Measurements from ENCODE around the gene ENDOU.

The ENDOU gene

DNA sequence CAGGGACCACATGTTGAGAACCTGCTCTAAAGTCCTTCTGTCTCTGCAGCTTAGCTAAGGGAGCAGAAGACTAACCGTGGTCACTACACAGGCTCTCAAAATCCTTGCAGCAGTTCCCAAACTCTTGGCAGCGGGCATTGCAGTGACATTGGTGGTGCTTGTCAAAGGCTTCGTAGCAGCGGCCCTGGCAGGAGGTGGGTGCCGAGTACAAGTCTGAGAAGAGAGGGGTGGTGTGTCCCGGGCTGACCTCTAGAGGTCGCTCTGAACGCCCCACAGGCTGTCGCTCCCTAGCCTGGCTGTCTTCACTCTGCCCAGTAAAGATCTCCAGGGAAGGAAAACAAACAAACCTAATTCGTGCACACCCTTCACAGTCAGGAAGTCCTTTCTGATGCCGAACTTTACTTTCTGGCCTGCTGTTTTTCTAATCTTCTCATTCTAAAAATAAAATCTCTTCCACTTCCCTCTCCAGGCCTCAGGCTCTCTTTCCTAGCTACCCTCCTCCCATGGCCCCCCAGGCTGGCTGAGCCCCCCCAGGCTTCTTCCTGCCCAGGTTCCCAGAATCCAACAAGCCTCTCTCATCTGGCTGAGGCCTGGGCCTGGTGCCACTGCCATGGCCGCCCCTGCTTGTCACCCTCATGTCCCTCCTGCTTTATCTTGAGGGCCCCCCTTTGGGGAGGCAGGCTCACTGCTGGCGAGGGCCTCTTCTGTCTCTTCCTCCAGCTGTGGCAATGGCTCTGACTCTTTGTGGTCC is 7.7 kb downstream of the ENDOU start:
- Histone ChIP-seq H3K4me3 (ENCODE audit: low read length in 2 of 2) (no peak overlapping the region), H3K14ac (ENCODE audit: low read length) (no peak overlapping the region), H3K4me1 (ENCODE audit: control insufficient read depth in 2 of 2, insufficient read depth in 1 of 2, low read depth in 1 of 2, low read length in 2 of 2) (peaks cover 2 to 5% of the 10 kb centered on the region in 2 donors), H3K36me3 (replicated peaks in 1 of 2; ENCODE audit: control insufficient read depth in 2 of 2, insufficient read depth in 2 of 2, low read length in 2 of 2) (peaks cover 0 to 5% of the 10 kb centered on the region in 2 donors), H4K91ac (ENCODE audit: low read depth, low read length, poor library complexity) (no peak overlapping the region), H2AK5ac (ENCODE audit: low read depth, low read length) (peak overlapping the region; percentile 59), H2BK15ac (ENCODE audit: low read length) (no peak overlapping the region), H3K4me2 (ENCODE audit: insufficient read depth, low read length, poor library complexity, severe bottlenecking) (no peak overlapping the region), H3K27me3 (ENCODE audit: control insufficient read depth in 3 of 3, insufficient read depth in 3 of 3, low read depth in 1 of 3, low read length in 3 of 3) (no peaks in the 10 kb centered on the region), H4K8ac (ENCODE audit: low read depth, low read length) (no peak overlapping the region), H3K18ac (ENCODE audit: low read length) (no peak overlapping the region), H3K9ac (ENCODE audit: low read depth, low read length, poor library complexity) (no peak overlapping the region), H3K27ac (replicated peaks; ENCODE audit: low read length) (no peak overlapping the region), H3K23ac (ENCODE audit: low read depth, low read length, poor library complexity) (no peak overlapping the region), H2BK5ac (ENCODE audit: low read length) (no peak overlapping the region), H2AFZ (ENCODE audit: low read length) (peak overlapping the region; percentile 60), H3K4ac (ENCODE audit: low read length) (no peak overlapping the region), H2BK12ac (ENCODE audit: low read length) (no peak overlapping the region), H3K79me1 (ENCODE audit: low read depth, low read length) (no peaks in the 10 kb centered on the region), H2BK120ac (ENCODE audit: low read depth, low read length) (no peak overlapping the region), H3K9me3 (replicated peaks in 1 of 2; ENCODE audit: control insufficient read depth in 2 of 2, insufficient read depth in 1 of 2, low read depth in 1 of 2, low read length in 2 of 2) (no peaks in the 10 kb centered on the region)
- peak; percentile 68 for DNase-seq (ENCODE audit: low spot score)
- no CpG with 5 or more reads among the region's 13 CpGs for WGBS, 2 donors (ENCODE audit: extremely low coverage in 2 of 2, insufficient read length in 2 of 2, insufficient replicate concordance in 1 of 2)

DNA sequence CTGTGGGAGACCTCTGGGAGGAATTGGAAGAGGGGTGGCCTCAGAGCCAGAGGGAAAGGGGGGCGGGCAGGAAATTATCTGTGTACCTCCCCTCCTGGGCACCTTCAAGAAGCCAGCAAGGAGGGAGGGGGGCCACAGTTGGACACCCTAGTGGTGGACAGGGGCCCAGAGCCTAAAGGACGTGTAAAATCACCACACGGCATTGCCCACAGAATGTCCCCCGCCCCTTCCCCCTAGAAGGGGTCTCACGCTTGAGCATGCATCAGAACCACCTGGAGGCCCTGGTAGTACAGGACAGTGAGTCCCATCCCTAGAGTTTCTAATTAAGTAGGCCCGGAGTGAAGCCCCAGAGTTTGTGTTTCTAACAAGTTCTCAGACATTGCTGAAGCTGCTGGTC is 8.2 kb downstream of the ENDOU start:
- Histone ChIP-seq H4K8ac (ENCODE audit: low read depth, low read length) (no peak overlapping the region), H3K9ac (ENCODE audit: low read depth, low read length, poor library complexity) (no peak overlapping the region), H3K4me1 (ENCODE audit: control insufficient read depth in 2 of 2, insufficient read depth in 1 of 2, low read depth in 1 of 2, low read length in 2 of 2) (peaks cover 2 to 5% of the 10 kb centered on the region in 2 donors), H4K91ac (ENCODE audit: low read depth, low read length, poor library complexity) (no peak overlapping the region), H2BK120ac (ENCODE audit: low read depth, low read length) (no peak overlapping the region), H3K14ac (ENCODE audit: low read length) (no peak overlapping the region), H3K79me1 (ENCODE audit: low read depth, low read length) (no peaks in the 10 kb centered on the region), H2BK15ac (ENCODE audit: low read length) (no peak overlapping the region), H2AFZ (ENCODE audit: low read length) (no peak overlapping the region), H3K23ac (ENCODE audit: low read depth, low read length, poor library complexity) (no peak overlapping the region), H3K4ac (ENCODE audit: low read length) (no peak overlapping the region), H2AK5ac (ENCODE audit: low read depth, low read length) (peak overlapping the region; percentile 4), H2BK12ac (ENCODE audit: low read length) (no peak overlapping the region), H3K27me3 (ENCODE audit: control insufficient read depth in 3 of 3, insufficient read depth in 3 of 3, low read depth in 1 of 3, low read length in 3 of 3) (no peaks in the 10 kb centered on the region), H3K4me2 (ENCODE audit: insufficient read depth, low read length, poor library complexity, severe bottlenecking) (no peak overlapping the region), H2BK5ac (ENCODE audit: low read length) (no peak overlapping the region), H3K36me3 (replicated peaks in 1 of 2; ENCODE audit: control insufficient read depth in 2 of 2, insufficient read depth in 2 of 2, low read length in 2 of 2) (peaks cover 0 to 5% of the 10 kb centered on the region in 2 donors), H3K18ac (ENCODE audit: low read length) (no peak overlapping the region), H3K27ac (replicated peaks; ENCODE audit: low read length) (no peak overlapping the region), H3K9me3 (replicated peaks in 1 of 2; ENCODE audit: control insufficient read depth in 2 of 2, insufficient read depth in 1 of 2, low read depth in 1 of 2, low read length in 2 of 2) (no peaks in the 10 kb centered on the region), H3K4me3 (ENCODE audit: low read length in 2 of 2) (no peak overlapping the region)
- DNase-seq (ENCODE audit: low spot score), result no peak
- WGBS, 2 donors (ENCODE audit: extremely low coverage in 2 of 2, insufficient read length in 2 of 2, insufficient replicate concordance in 1 of 2), result no CpG with 5 or more reads among the region's 6 CpGs

DNA sequence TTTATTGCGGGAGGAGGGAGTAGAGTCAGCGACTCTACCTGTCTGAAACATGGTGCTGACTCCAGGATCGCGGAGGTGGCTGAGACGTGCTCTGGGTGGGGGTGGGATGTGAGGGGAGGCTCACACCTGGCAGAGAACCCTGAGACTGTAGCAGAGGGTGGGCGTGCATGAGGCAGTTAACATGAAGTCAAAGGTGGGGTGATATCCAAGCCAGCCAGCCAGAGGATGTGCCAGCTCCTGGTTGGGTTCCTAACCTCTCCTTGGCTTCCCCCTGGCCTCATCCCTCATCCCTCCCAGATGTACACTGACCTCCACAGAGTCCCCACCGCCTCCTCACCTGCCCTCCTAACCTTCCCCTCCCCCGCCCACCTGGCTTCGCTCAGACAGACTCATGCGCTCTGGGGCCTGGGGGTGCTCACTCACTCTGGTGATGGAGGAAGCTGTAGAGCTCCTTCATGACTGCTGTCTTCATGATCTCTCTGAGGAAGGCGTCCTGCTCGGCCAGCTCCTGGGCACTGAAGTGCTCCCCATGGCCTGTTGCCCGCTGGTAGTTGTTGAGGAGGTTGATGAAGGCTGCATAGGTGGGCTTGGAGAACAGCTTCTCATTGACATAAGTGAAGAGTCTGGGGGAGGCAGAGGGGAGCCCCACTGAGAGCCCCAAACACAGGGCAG is 9.3 kb downstream of the ENDOU start:
- Histone ChIP-seq H3K36me3 (replicated peaks in 1 of 2; ENCODE audit: control insufficient read depth in 2 of 2, insufficient read depth in 2 of 2, low read length in 2 of 2) (peaks cover 0 to 5% of the 10 kb centered on the region in 2 donors), H3K4ac (ENCODE audit: low read length) (no peak overlapping the region), H3K27me3 (ENCODE audit: control insufficient read depth in 3 of 3, insufficient read depth in 3 of 3, low read depth in 1 of 3, low read length in 3 of 3) (no peaks in the 10 kb centered on the region), H3K14ac (ENCODE audit: low read length) (no peak overlapping the region), H3K4me3 (ENCODE audit: low read length in 2 of 2) (no peak overlapping the region), H3K79me1 (ENCODE audit: low read depth, low read length) (no peaks in the 10 kb centered on the region), H3K9ac (ENCODE audit: low read depth, low read length, poor library complexity) (no peak overlapping the region), H3K18ac (ENCODE audit: low read length) (no peak overlapping the region), H2AK5ac (ENCODE audit: low read depth, low read length) (peak overlapping the region; percentile 40), H2BK5ac (ENCODE audit: low read length) (no peak overlapping the region), H2BK120ac (ENCODE audit: low read depth, low read length) (no peak overlapping the region), H4K91ac (ENCODE audit: low read depth, low read length, poor library complexity) (no peak overlapping the region), H3K4me1 (ENCODE audit: control insufficient read depth in 2 of 2, insufficient read depth in 1 of 2, low read depth in 1 of 2, low read length in 2 of 2) (peaks cover 2 to 5% of the 10 kb centered on the region in 2 donors), H3K9me3 (replicated peaks in 1 of 2; ENCODE audit: control insufficient read depth in 2 of 2, insufficient read depth in 1 of 2, low read depth in 1 of 2, low read length in 2 of 2) (no peaks in the 10 kb centered on the region), H4K8ac (ENCODE audit: low read depth, low read length) (no peak overlapping the region), H2AFZ (ENCODE audit: low read length) (no peak overlapping the region), H3K27ac (replicated peaks; ENCODE audit: low read length) (no peak overlapping the region), H2BK12ac (ENCODE audit: low read length) (no peak overlapping the region), H3K23ac (ENCODE audit: low read depth, low read length, poor library complexity) (no peak overlapping the region), H2BK15ac (ENCODE audit: low read length) (peak overlapping the region; percentile 14), H3K4me2 (ENCODE audit: insufficient read depth, low read length, poor library complexity, severe bottlenecking) (no peak overlapping the region)
- no CpG with 5 or more reads among the region's 13 CpGs for WGBS, 2 donors (ENCODE audit: extremely low coverage in 2 of 2, insufficient read length in 2 of 2, insufficient replicate concordance in 1 of 2)
- no peak for DNase-seq (ENCODE audit: low spot score)

DNA sequence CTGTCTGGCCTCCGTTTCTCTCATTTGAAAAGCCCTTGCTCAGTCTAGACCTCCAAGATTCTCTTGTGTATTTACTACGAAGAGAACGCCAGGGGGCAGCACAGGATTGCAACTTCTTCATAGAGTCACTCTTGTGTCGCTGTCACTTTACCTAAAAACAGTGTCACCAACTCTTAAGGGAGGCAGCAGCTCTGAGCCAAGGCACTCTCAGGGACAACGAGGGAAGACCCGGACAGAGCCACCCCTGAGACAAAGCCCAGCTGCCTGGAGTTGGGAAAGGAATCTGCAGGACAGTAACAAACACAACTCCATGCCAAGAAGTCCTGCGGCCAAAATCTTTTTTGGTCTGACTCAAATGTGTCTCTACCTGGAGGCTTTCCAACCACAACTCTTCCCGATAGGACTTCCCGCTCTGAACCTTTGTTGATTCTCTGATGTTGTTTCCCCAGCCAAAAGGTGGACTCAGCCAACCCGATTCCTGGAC is 9.9 kb downstream of the ENDOU start:
- Histone ChIP-seq H3K79me1 (ENCODE audit: low read depth, low read length) (no peaks in the 10 kb centered on the region), H2AFZ (ENCODE audit: low read length) (no peak overlapping the region), H3K4me3 (ENCODE audit: low read length in 2 of 2) (no peak overlapping the region), H4K8ac (ENCODE audit: low read depth, low read length) (no peak overlapping the region), H3K9ac (ENCODE audit: low read depth, low read length, poor library complexity) (no peak overlapping the region), H3K36me3 (replicated peaks in 1 of 2; ENCODE audit: control insufficient read depth in 2 of 2, insufficient read depth in 2 of 2, low read length in 2 of 2) (peaks cover 0 to 3% of the 10 kb centered on the region in 2 donors), H3K9me3 (replicated peaks in 1 of 2; ENCODE audit: control insufficient read depth in 2 of 2, insufficient read depth in 1 of 2, low read depth in 1 of 2, low read length in 2 of 2) (no peaks in the 10 kb centered on the region), H3K4ac (ENCODE audit: low read length) (no peak overlapping the region), H2AK5ac (ENCODE audit: low read depth, low read length) (peak overlapping the region; percentile 40), H2BK15ac (ENCODE audit: low read length) (no peak overlapping the region), H3K18ac (ENCODE audit: low read length) (no peak overlapping the region), H2BK5ac (ENCODE audit: low read length) (no peak overlapping the region), H3K27me3 (ENCODE audit: control insufficient read depth in 3 of 3, insufficient read depth in 3 of 3, low read depth in 1 of 3, low read length in 3 of 3) (no peaks in the 10 kb centered on the region), H3K27ac (replicated peaks; ENCODE audit: low read length) (no peak overlapping the region), H3K4me2 (ENCODE audit: insufficient read depth, low read length, poor library complexity, severe bottlenecking) (no peak overlapping the region), H2BK12ac (ENCODE audit: low read length) (no peak overlapping the region), H4K91ac (ENCODE audit: low read depth, low read length, poor library complexity) (no peak overlapping the region), H3K14ac (ENCODE audit: low read length) (no peak overlapping the region), H3K4me1 (ENCODE audit: control insufficient read depth in 2 of 2, insufficient read depth in 1 of 2, low read depth in 1 of 2, low read length in 2 of 2) (peaks cover 2 to 5% of the 10 kb centered on the region in 2 donors), H3K23ac (ENCODE audit: low read depth, low read length, poor library complexity) (no peak overlapping the region), H2BK120ac (ENCODE audit: low read depth, low read length) (no peak overlapping the region)
- no CpG with 5 or more reads among the region's 10 CpGs for WGBS, 2 donors (ENCODE audit: extremely low coverage in 2 of 2, insufficient read length in 2 of 2, insufficient replicate concordance in 1 of 2)
- peak; percentile 84 for DNase-seq (ENCODE audit: low spot score)
